OCI-LY1 (cell line): Measurements from ENCODE around the gene NFAM1.

Experiments used
- EZH2 ChIP-seq: fragments of 200-600 bp; sonication (generic), shearing (Covaris generic); IDR thresholded peaks from 2 replicates; pipeline ENCODE4 v1.8.0; 2017; ENCODE audit warnings: borderline replicate concordance, mixed run types, mild to moderate bottlenecking, antibody characterized with exemption, low read length, moderate library complexity, mixed read lengths
- TF ChIP-seq, protein P1 (sequence below): fragments of 200-600 bp; sonication (generic), shearing (Covaris generic); IDR thresholded peaks from 2 replicates; pipeline ENCODE4 v1.5.1; 2017; ENCODE audit warnings: mild to moderate bottlenecking, antibody characterized with exemption, low read length, moderate library complexity, mixed read lengths

DNA sequence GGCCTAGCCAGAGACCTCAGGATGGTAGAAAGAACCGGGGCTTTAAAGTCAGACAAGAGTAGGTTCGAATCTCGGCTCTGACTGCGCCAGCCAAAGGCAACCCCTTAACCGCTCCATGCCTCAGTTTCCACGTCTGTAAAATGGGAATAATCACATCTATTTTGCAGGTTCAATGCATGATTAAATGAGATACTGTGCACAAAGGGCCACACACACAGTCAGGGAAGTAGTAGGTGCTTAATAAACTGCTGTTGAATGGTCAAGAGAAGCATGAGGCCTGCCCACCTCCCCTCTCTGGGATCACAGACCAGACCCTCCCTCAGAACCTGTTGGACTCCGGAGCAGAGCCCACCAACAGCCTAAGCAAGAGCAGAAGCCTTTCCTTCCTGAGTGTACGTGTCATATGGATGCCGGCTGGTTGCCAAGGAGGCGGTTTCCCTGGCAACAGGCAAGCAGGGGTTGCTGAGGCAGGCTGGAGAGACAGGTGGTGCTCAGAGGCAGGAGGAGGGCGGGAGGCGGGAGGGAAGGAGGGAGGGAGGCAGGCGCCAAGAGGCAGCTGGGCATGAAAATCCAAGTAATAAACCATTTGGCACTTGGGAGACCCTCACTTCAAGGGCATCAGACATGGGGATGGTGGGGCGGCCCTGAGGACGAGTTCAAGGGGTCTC, 43.9 kb downstream of the NFAM1 start:
- TF ChIP-seq, protein P1, sequence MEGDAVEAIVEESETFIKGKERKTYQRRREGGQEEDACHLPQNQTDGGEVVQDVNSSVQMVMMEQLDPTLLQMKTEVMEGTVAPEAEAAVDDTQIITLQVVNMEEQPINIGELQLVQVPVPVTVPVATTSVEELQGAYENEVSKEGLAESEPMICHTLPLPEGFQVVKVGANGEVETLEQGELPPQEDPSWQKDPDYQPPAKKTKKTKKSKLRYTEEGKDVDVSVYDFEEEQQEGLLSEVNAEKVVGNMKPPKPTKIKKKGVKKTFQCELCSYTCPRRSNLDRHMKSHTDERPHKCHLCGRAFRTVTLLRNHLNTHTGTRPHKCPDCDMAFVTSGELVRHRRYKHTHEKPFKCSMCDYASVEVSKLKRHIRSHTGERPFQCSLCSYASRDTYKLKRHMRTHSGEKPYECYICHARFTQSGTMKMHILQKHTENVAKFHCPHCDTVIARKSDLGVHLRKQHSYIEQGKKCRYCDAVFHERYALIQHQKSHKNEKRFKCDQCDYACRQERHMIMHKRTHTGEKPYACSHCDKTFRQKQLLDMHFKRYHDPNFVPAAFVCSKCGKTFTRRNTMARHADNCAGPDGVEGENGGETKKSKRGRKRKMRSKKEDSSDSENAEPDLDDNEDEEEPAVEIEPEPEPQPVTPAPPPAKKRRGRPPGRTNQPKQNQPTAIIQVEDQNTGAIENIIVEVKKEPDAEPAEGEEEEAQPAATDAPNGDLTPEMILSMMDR: no peak
- TF ChIP-seq EZH2: no peak
